Fibroblast of lung (primary cell): Measurements from ENCODE around the gene TGM4. TPM values are rescaled to one million over a fixed set of nuclear protein-coding genes. Genes with fewer than 3 reads are reported as not detected.

Source experiments
- DNase-seq, 2 donors: peaks; one replicate each; pipeline versions ENCODE4 v3.0.0 to v3.0.0-alpha.2; 2010; ENCODE audit warnings: low read depth in 2 of 2
- H2AFZ ChIP-seq: 2 replicates; pipeline ENCODE4 v1.5.1; 2012; ENCODE audit warnings: low read length, control low read depth, inconsistent platforms
- H3K27ac ChIP-seq: 2 replicates; pipeline ENCODE4 v1.5.1; 2011; ENCODE audit warnings: low read length, control low read depth; ENCODE audit not compliant: insufficient read depth
- H3K27me3 ChIP-seq: 2 replicates; pipeline ENCODE4 v1.5.1; 2011; ENCODE audit warnings: mild to moderate bottlenecking, low read length; ENCODE audit not compliant: control insufficient read depth, insufficient read depth
- H3K36me3 ChIP-seq: 2 replicates; pipeline ENCODE4 v1.5.1; 2011; ENCODE audit warnings: low read length; ENCODE audit not compliant: control insufficient read depth, insufficient read depth
- H3K4me1 ChIP-seq: 2 replicates; pipeline ENCODE4 v1.5.1; 2011; ENCODE audit warnings: low read length; ENCODE audit not compliant: control insufficient read depth, insufficient read depth; ENCODE audit errors: extremely low read depth
- H3K4me2 ChIP-seq: 2 replicates; pipeline ENCODE4 v1.5.1; 2011; ENCODE audit warnings: low read length, control low read depth; ENCODE audit not compliant: insufficient read depth; ENCODE audit errors: extremely low read depth
- H3K4me3 ChIP-seq, 4 experiments: fragments of 200-600 bp in 1 of 4; sonication (generic) in 1 of 4; replicated peaks in 1 of 4; 2 replicates each; pipeline ENCODE4 v1.5.1; 2011 to 2016; ENCODE audit warnings: low read length in 4 of 4, low read depth in 3 of 4, mild to moderate bottlenecking in 3 of 4, control low read depth in 2 of 4, inconsistent platforms in 1 of 4, mixed read lengths in 1 of 4; ENCODE audit not compliant: insufficient read depth in 1 of 4; ENCODE audit errors: control extremely low read depth in 1 of 4
- H3K79me2 ChIP-seq: 2 replicates; pipeline ENCODE4 v1.5.1; 2012; ENCODE audit warnings: mild to moderate bottlenecking, low read length, inconsistent platforms; ENCODE audit not compliant: control insufficient read depth, insufficient read depth
- H3K9ac ChIP-seq: 2 replicates; pipeline ENCODE4 v1.5.1; 2011; ENCODE audit warnings: mild to moderate bottlenecking, low read length, control low read depth; ENCODE audit not compliant: insufficient read depth
- H3K9me3 ChIP-seq: 2 replicates; pipeline ENCODE4 v1.5.1; 2012; ENCODE audit warnings: low read depth, low read length; ENCODE audit not compliant: control insufficient read depth, insufficient read depth
- H4K20me1 ChIP-seq: 2 replicates; pipeline ENCODE4 v1.5.1; 2011; ENCODE audit warnings: low read length; ENCODE audit not compliant: control insufficient read depth, insufficient read depth; ENCODE audit errors: extremely low read depth
- EZH2 ChIP-seq: IDR thresholded peaks from 2 replicates; pipeline ENCODE4 v1.5.1; 2012; ENCODE audit warnings: low read length, control low read depth, mild to moderate bottlenecking; ENCODE audit errors: missing control alignments
- polyA plus RNA-seq, 2 donors: library from polyadenylated mRNA; depleted of rRNA in 1 of 2; stranded (reverse) in 1 of 2; unstranded in 1 of 2; fragments of >200 nt; gene quantifications; 2 replicates each; pipeline ENCODE4 v1.2.1, GENCODE V29; 2011 to 2012; ENCODE audit warnings: missing spikeins in 1 of 2
- total RNA-seq: library from RNA; depleted of rRNA; stranded (reverse); fragments of >200 nt; gene quantifications from 2 replicates; pipeline ENCODE4 v1.2.1, GENCODE V29; 2014
- TF ChIP-seq, protein P1 (sequence below), 2 donors: IDR thresholded peaks in 1 of 2; conservative IDR thresholded peaks in 1 of 2; 1 replicate in 1 of 2; 2 replicates in 1 of 2; pipeline ENCODE4 v1.5.1; 2011 to 2012; ENCODE audit warnings: low read length in 2 of 2, control low read depth in 1 of 2, inconsistent platforms in 1 of 2, low read depth in 1 of 2, mild to moderate bottlenecking in 1 of 2

The TGM4 gene
- total and polyA plus RNA-seq, 2 donors (not counting 1 experiment from before 2014, with no cell fraction given) = not detected

DNA sequence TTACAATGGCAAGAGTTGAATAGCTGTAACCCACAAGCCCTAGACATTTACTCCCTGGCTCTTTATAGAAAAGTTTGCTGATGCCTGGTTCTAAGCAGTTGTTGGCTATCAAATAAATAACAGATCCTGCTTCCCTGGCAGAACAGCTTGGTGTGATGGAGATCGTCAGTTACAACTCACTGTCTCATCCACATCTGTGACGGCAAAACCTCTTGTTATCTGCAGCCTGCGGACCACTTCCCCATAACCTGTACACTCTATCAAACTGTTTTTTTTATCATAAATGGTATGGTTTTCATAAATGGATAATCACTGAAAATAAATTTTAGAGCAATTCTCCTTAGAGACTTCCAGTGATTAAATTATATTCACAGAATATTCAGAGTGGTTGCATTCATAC is 87.5 kb downstream of the TGM4 start:
- no peak for TF ChIP-seq EZH2
- TF ChIP-seq, protein P1, sequence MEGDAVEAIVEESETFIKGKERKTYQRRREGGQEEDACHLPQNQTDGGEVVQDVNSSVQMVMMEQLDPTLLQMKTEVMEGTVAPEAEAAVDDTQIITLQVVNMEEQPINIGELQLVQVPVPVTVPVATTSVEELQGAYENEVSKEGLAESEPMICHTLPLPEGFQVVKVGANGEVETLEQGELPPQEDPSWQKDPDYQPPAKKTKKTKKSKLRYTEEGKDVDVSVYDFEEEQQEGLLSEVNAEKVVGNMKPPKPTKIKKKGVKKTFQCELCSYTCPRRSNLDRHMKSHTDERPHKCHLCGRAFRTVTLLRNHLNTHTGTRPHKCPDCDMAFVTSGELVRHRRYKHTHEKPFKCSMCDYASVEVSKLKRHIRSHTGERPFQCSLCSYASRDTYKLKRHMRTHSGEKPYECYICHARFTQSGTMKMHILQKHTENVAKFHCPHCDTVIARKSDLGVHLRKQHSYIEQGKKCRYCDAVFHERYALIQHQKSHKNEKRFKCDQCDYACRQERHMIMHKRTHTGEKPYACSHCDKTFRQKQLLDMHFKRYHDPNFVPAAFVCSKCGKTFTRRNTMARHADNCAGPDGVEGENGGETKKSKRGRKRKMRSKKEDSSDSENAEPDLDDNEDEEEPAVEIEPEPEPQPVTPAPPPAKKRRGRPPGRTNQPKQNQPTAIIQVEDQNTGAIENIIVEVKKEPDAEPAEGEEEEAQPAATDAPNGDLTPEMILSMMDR (conservative IDR thresholded peaks at IDR 0.05 in 1 of 2, IDR thresholded peaks at IDR 0.05 in 1 of 2; ENCODE audit: low read depth in 1 of 2, low read length in 2 of 2) = no peak
- peaks cover 3% of the 10 kb centered on the region for H3K4me1 ChIP-seq
- no peak overlapping the region for H2AFZ ChIP-seq

DNA sequence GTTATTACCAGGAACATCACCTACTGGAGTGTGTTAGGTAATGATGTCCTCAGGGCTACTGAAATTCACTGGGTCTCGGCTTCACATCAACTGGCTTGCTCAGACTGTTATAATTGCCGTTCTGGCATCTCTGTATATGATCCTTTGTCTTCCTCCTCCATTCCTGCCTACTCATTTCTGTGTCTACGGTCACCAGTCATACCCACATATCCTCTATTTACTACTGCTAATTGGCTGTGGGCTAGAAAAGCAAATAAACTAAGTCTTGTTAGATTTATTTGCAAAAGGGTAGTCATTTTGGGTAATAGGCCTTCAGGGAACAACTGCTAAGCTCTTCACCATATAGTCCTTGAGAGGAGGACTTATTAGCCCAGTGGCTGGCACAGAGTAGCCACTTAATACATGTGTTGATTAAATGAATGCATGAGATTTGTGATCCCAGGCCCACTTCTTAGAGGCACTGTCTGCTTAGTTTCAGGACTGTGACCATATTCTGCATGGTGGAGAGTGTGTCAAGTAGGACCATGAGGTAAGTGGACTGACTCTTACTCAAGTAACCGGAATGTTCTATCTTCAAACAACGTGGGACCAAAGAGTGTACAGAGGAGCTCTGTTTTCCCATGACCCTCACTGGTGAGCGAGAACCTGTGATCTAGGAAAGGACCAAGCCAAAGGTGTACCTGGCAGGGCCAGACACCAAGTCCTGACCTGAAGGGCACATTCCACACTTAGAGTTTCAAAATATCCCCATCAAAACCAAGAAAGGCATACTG is 88.4 kb downstream of the TGM4 start:
- H3K36me3 ChIP-seq = peaks cover 4% of the 10 kb centered on the region
- H2AFZ ChIP-seq = no peak overlapping the region
- peaks cover 15% of the 10 kb centered on the region for H3K79me2 ChIP-seq
- no peaks in the 10 kb centered on the region for H3K27me3 ChIP-seq
- no peaks in the 10 kb centered on the region for H3K9me3 ChIP-seq
- H4K20me1 ChIP-seq = no peaks in the 10 kb centered on the region
- H3K4me3 ChIP-seq = no peak overlapping the region
- no peak for TF ChIP-seq EZH2
- TF ChIP-seq, protein P1 (conservative IDR thresholded peaks at IDR 0.05 in 1 of 2, IDR thresholded peaks at IDR 0.05 in 1 of 2; ENCODE audit: low read depth in 1 of 2, low read length in 2 of 2) = no peak
- H3K4me2 ChIP-seq = no peak overlapping the region
- H3K9ac ChIP-seq = no peak overlapping the region
- peaks cover 3% of the 10 kb centered on the region for H3K4me1 ChIP-seq
- DNase-seq = peak; percentile 11 to 33
- H3K27ac ChIP-seq = no peak overlapping the region

More for the DNA sequence above, 87.5 kb downstream of the TGM4 start:
- H3K79me2 ChIP-seq = peaks cover 13% of the 10 kb centered on the region
- H3K27ac ChIP-seq = no peak overlapping the region
- no peaks in the 10 kb centered on the region for H3K27me3 ChIP-seq
- peaks cover 5% of the 10 kb centered on the region for H3K36me3 ChIP-seq
- H3K4me3 ChIP-seq = no peak overlapping the region
- no peak for DNase-seq
- H3K9ac ChIP-seq = no peak overlapping the region
- no peaks in the 10 kb centered on the region for H3K9me3 ChIP-seq
- H3K4me2 ChIP-seq = no peak overlapping the region
- no peaks in the 10 kb centered on the region for H4K20me1 ChIP-seq

- H3K4me2 ChIP-seq = no peak overlapping the region
- H3K9ac ChIP-seq = no peak overlapping the region
These were observed 89.3 kb downstream of the TGM4 start for GRCh38 chr3:44963571-44964325.

More at GRCh38 chr3:44963571-44964325, 89.3 kb downstream of the TGM4 start:
- peaks cover 3% of the 10 kb centered on the region for H3K4me1 ChIP-seq
- no peak overlapping the region for H2AFZ ChIP-seq
- no peaks in the 10 kb centered on the region for H3K36me3 ChIP-seq
- no peak overlapping the region for H3K4me3 ChIP-seq
- no peaks in the 10 kb centered on the region for H3K27me3 ChIP-seq
- TF ChIP-seq, protein P1 (conservative IDR thresholded peaks at IDR 0.05 in 1 of 2, IDR thresholded peaks at IDR 0.05 in 1 of 2; ENCODE audit: low read depth in 1 of 2, low read length in 2 of 2) = no peak
- no peak for TF ChIP-seq EZH2
- H4K20me1 ChIP-seq = no peaks in the 10 kb centered on the region
- no peak for DNase-seq
- H3K79me2 ChIP-seq = peaks cover 17% of the 10 kb centered on the region
- H3K9me3 ChIP-seq = no peaks in the 10 kb centered on the region
- H3K27ac ChIP-seq = no peak overlapping the region
